Suprapubic skin (tissue), 4 donors: ENCODE results near the gene ERG. TPM values are rescaled to one million over a fixed set of nuclear protein-coding genes. Genes with fewer than 3 reads are reported as not detected.
A peak's percentile ranks its signal among the peaks of the same experiment; 100 is the strongest.

Experiments used
- DNase-seq, 2 donors: peaks; one replicate each; pipeline ENCODE4 v3.0.0-alpha.2; 2019; ENCODE audit warnings: low spot score in 2 of 2
- H3K27ac ChIP-seq: fragments of 200-600 bp; sonication (generic); one replicate; pipeline ENCODE4 v1.5.1; 2019
- H3K27me3 ChIP-seq: fragments of 200-600 bp; sonication (generic); one replicate; pipeline ENCODE4 v1.5.1; 2019
- H3K36me3 ChIP-seq: fragments of 200-600 bp; sonication (generic); one replicate; pipeline ENCODE4 v1.5.1; 2019
- H3K4me1 ChIP-seq: fragments of 200-600 bp; sonication (generic); one replicate; pipeline ENCODE4 v1.5.1; 2019
- H3K4me3 ChIP-seq: fragments of 200-600 bp; sonication (generic); one replicate; pipeline ENCODE4 v1.5.1; 2019; ENCODE audit warnings: mild to moderate bottlenecking
- H3K9me3 ChIP-seq: fragments of 200-600 bp; sonication (generic); one replicate; pipeline ENCODE4 v1.5.1; 2019
- CTCF ChIP-seq, 2 donors: fragments of 200-600 bp in 1 of 2; fragments of 450-650 bp in 1 of 2; sonication (generic) in 1 of 2; IDR thresholded peaks; one replicate each; pipeline ENCODE4 v1.5.1; 2016 to 2019; ENCODE audit warnings: antibody characterized with exemption in 2 of 2, mild to moderate bottlenecking in 1 of 2, moderate library complexity in 1 of 2
- EP300 ChIP-seq: sonication (generic); formaldehyde crosslinking; IDR thresholded peaks from one replicate; pipeline ENCODE4 v1.6.1; 2017; ENCODE audit warnings: antibody characterized with exemption
- POLR2A ChIP-seq, 2 donors: fragments of 450-650 bp; IDR thresholded peaks; one replicate each; pipeline ENCODE4 v1.6.1; 2017; ENCODE audit warnings: antibody characterized with exemption in 2 of 2, mild to moderate bottlenecking in 2 of 2, moderate library complexity in 2 of 2
- POLR2AphosphoS5 ChIP-seq, 3 donors: sonication (generic); formaldehyde crosslinking; IDR thresholded peaks; one replicate each; pipeline ENCODE4 v1.6.1; 2017; ENCODE audit warnings: antibody characterized with exemption in 3 of 3
- WGBS: methylation state at CpG from one replicate; pipeline ENCODE4 v1.1.5; 2018; 5-methylcytosine and 5-hydroxymethylcytosine counted together
- total RNA-seq, 4 donors: library from RNA; depleted of rRNA; stranded (reverse); fragments of >200 nt; gene quantifications; one replicate each; pipeline ENCODE4 v1.1.0, GENCODE V29; 2016

ERG gene
- total RNA-seq, 4 donors from 2014 or later: 3.3 to 10.1 (median 6.3) TPM

- 92% methylated on average over 31 of the region's 34 CpGs for WGBS
- DNase-seq: no peak
- Histone ChIP-seq H3K27me3 (peaks cover 7% of the 10 kb centered on the region), H3K27ac (no peak overlapping the region), H3K4me3 (no peak overlapping the region), H3K4me1 (no peaks in the 10 kb centered on the region), H3K9me3 (no peaks in the 10 kb centered on the region), H3K36me3 (no peaks in the 10 kb centered on the region)
- TF ChIP-seq EP300 (no peak), CTCF (IDR thresholded peaks at IDR 0.05) (no peak), POLR2A (IDR thresholded peaks at IDR 0.05) (no peak), POLR2AphosphoS5 (IDR thresholded peaks at IDR 0.05) (no peak)
Measured at GRCh38 chr21:38383411-38384237, 114.7 kb downstream of the ERG start.

GRCh38 chr21:38380481-38381137 is 117.7 kb downstream of the ERG start:
- Histone ChIP-seq H3K36me3 (no peaks in the 10 kb centered on the region), H3K9me3 (no peaks in the 10 kb centered on the region), H3K27ac (no peak overlapping the region), H3K4me1 (peaks cover 5% of the 10 kb centered on the region), H3K4me3 (no peak overlapping the region), H3K27me3 (no peaks in the 10 kb centered on the region)
- no peak for DNase-seq
- TF ChIP-seq EP300 (no peak), POLR2AphosphoS5 (IDR thresholded peaks at IDR 0.05) (peak in 1 of 3 donors; percentile 21)
- WGBS: 50% methylated on average over 5 of the region's 5 CpGs

GRCh38 chr21:38379147-38379546 is 119.1 kb downstream of the ERG start:
- DNase-seq: no peak
- H3K9me3 ChIP-seq: no peaks in the 10 kb centered on the region
- H3K4me3 ChIP-seq: no peak overlapping the region
- no peak overlapping the region for H3K27ac ChIP-seq
- TF ChIP-seq CTCF (IDR thresholded peaks at IDR 0.05) (no peak), POLR2AphosphoS5 (IDR thresholded peaks at IDR 0.05) (no peak), POLR2A (IDR thresholded peaks at IDR 0.05) (no peak), EP300 (no peak)
- no peaks in the 10 kb centered on the region for H3K36me3 ChIP-seq
- WGBS: 56% methylated on average over 3 of the region's 3 CpGs
- H3K27me3 ChIP-seq: no peaks in the 10 kb centered on the region
- H3K4me1 ChIP-seq: peaks cover 5% of the 10 kb centered on the region

GRCh38 chr21:38377165-38378088 is 120.8 kb downstream of the ERG start:
- Histone ChIP-seq H3K27ac (no peak overlapping the region), H3K4me3 (no peak overlapping the region), H3K9me3 (no peaks in the 10 kb centered on the region), H3K4me1 (peaks cover 5% of the 10 kb centered on the region), H3K36me3 (no peaks in the 10 kb centered on the region), H3K27me3 (no peaks in the 10 kb centered on the region)
- TF ChIP-seq EP300 (no peak), CTCF (IDR thresholded peaks at IDR 0.05) (no peak), POLR2A (IDR thresholded peaks at IDR 0.05) (no peak), POLR2AphosphoS5 (IDR thresholded peaks at IDR 0.05) (no peak)
- 45% methylated on average over 5 of the region's 5 CpGs for WGBS
- DNase-seq: no peak

GRCh38 chr21:38376693-38377092 is 121.6 kb downstream of the ERG start:
- Histone ChIP-seq H3K4me1 (peaks cover 5% of the 10 kb centered on the region), H3K9me3 (no peaks in the 10 kb centered on the region), H3K27me3 (no peaks in the 10 kb centered on the region), H3K36me3 (no peaks in the 10 kb centered on the region), H3K27ac (no peak overlapping the region), H3K4me3 (no peak overlapping the region)
- TF ChIP-seq CTCF (IDR thresholded peaks at IDR 0.05): no peak
- no peak for TF ChIP-seq POLR2AphosphoS5 (IDR thresholded peaks at IDR 0.05)
- TF ChIP-seq POLR2A (IDR thresholded peaks at IDR 0.05): no peak
- TF ChIP-seq EP300: no peak
- no peak for DNase-seq
- WGBS: 66% methylated on average over 8 of the region's 12 CpGs
